HG02943 (cell line): ENCODE results near the gene ZNF618.

Source experiments
- ATAC-seq: cut with Tn5 transposase; IDR thresholded peaks from one replicate; pipeline ENCODE4 v1.9.1; 2021; ENCODE audit warnings: mild to moderate bottlenecking, low read depth, moderate library complexity; ENCODE audit not compliant: unreplicated experiment

The ZNF618 gene, protein sequence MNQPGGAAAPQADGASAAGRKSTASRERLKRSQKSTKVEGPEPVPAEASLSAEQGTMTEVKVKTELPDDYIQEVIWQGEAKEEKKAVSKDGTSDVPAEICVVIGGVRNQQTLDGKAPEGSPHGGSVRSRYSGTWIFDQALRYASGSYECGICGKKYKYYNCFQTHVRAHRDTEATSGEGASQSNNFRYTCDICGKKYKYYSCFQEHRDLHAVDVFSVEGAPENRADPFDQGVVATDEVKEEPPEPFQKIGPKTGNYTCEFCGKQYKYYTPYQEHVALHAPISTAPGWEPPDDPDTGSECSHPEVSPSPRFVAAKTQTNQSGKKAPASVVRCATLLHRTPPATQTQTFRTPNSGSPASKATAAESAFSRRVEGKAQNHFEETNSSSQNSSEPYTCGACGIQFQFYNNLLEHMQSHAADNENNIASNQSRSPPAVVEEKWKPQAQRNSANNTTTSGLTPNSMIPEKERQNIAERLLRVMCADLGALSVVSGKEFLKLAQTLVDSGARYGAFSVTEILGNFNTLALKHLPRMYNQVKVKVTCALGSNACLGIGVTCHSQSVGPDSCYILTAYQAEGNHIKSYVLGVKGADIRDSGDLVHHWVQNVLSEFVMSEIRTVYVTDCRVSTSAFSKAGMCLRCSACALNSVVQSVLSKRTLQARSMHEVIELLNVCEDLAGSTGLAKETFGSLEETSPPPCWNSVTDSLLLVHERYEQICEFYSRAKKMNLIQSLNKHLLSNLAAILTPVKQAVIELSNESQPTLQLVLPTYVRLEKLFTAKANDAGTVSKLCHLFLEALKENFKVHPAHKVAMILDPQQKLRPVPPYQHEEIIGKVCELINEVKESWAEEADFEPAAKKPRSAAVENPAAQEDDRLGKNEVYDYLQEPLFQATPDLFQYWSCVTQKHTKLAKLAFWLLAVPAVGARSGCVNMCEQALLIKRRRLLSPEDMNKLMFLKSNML

DNA sequence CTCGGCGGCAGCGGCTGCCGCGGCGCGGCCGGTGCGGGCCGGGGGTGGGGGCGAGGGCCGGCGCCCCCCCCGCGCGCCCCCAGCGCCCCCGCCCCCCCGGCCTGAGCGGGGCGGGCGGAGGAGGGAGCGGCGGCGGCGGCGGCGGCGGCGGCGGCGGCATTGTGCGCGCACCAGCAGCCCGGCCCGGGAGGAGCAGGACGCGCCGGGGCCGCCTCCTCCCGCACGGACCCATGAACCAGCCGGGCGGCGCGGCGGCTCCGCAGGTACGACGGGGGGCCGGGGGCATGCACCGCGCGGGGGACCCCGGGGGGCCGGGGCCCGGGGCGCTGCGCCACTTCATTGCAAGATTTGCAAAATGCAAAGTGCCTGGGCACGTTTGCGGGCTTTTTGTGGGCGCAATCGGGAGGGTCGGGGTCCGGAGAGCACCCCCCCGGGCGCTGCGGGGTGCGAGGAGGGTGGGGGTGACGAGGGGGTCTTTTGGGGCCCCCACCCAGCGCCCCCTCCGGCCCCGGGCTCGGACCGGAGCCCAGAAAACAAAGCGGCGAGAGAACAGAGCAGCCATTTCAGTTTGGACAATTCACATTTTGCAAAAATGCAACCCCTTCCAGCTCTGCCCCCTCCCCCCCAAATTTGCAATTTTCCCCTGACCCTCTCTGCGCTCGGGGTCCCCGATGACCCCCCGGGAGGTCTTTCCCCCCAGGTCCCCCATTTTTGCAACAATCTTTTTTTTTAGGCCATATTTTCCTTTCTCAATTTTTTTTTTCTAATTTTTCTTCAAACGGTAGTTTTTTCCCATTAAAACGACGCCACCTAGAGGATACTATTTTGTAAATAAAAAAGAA is at the start of gene ZNF618:
ZNF618 (plus strand) TSS at position 159 of the 842 bp plus-strand sequence; CDS start at position 231, 72 bp downstream.
- no peak for ATAC-seq

DNA sequence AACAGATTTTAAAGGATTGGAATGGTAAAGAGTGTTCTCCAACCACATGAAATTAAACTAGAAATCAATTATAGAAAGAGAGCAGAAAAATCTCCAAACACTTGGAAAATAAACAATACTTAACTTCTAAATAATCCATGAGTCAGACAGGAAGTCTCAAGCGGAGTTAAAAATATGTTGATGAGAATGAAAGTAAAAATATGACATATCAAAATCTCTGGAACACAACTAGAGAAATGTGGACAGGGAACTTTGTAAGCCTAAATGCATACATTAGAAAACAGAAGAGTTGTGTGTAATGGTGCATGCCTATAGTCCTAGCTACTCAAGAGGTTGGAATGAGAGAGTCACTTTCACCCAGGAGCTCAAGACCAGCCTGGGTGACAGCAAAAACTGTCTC is 47.9 kb upstream of the ZNF618 start:
- no peak for ATAC-seq

DNA sequence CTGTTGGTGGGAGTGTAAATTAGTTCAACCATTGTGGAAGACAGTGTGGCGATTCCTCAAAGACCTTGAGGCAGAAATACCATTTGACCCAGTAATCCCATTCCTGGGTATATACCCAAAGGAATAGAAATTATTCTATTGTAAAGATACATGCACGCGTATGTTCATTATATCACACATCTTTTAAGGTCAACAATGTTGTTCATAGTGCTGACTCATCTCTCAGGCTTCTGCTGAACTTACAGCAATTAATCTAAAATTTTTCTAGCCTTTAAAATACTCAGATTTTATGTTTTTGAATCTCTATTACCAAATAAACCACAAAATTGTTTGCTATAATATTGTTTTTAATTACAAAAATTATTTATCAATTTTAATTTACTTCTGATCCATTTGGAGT is 38.8 kb upstream of the ZNF618 start:
- ATAC-seq, result no peak

DNA sequence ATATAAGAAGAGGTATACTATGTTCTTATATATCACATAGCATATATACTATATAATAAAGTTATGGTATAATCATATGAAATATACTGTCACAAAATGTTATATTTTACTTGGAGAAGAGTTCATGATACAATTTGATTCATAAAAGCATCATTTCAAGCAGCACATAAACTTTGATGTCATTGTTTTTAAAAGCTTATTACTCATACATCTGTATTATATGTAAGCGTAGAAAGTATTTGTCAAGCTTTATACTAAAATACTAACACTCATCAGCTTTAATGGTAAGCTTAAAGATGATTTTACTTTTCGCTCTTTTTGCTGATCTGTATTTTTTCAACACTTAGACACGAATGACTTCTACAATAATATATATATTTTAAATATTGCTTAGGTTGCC is 34.0 kb upstream of the ZNF618 start:
- no peak for ATAC-seq

DNA sequence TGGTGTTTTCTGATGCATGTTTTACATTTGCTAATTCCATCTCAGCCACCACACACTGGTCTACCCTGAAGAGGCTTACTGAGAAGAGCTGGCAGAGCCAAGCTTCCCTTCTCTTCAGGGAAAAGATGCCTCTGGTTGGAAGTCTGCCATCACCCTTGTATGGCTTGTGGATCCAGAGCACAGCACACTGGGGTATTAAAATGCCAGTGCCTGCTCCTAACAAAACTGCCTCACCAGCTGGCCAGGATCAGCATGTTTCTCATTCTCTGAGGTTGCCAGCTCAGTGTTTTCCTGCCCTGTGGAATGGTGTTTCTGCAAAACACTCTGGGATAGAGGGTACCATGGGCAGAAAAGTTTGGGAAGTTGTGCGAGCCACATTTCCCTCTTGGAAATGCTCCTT is 31.6 kb upstream of the ZNF618 start:
- no peak for ATAC-seq

DNA sequence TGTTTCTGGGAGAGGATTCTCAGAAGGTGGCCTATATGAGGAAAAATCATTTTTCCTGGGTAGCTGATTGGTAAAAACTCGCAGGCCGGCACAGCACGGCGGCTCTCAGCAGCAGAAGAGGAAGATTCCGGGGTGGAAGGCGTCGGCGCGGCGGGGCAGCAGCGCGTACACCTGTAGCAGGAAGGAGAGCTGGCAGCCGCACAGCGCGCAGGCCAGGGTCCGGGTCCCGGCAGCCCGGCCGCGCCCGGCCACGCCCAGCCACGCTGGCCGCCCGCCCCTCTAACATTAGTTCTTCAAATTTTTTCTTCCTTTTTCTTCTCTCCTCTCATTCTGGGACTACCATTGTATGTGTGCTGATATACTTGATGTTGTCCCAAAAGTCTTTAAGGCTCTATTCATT is 24.8 kb upstream of the ZNF618 start:
- ATAC-seq, result no peak

DNA sequence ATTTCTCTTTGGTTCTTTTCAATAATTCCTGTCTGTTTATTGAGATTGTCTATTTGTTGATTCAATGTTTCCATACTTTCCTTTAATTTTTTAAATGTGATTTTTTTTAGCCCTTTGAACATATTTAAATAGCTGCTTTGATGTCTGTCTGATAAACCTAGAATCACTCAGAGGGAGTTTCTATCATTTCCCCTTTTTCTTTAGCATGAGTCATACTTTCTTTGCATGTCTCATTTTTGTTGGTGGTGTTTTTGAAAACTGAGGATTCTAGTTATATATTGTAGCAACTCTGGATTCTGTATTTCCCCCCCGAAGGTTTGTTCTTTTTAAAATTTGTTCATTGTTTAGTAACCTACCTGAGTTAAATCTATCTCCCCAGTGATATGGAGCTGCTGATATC is 24.2 kb upstream of the ZNF618 start:
- ATAC-seq, result no peak

DNA sequence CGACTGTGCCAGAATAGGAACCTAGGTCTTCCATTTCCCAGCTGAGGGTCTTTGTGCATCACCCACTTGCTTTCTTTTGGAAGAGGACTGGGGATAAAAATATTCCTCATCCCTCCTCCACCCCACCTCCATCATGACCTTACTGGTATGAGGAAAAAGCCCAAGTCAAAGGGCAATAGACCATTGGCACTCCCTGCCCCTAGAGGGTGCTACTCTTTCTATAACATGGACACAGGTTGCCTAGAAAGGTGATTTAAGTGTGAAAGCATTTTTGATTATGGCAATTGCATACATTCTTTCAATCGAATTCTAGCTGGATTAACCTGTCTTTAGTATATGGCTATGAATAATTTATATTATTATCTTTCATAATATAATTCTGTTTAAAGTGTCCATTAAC is 22.8 kb upstream of the ZNF618 start:
- no peak for ATAC-seq

DNA sequence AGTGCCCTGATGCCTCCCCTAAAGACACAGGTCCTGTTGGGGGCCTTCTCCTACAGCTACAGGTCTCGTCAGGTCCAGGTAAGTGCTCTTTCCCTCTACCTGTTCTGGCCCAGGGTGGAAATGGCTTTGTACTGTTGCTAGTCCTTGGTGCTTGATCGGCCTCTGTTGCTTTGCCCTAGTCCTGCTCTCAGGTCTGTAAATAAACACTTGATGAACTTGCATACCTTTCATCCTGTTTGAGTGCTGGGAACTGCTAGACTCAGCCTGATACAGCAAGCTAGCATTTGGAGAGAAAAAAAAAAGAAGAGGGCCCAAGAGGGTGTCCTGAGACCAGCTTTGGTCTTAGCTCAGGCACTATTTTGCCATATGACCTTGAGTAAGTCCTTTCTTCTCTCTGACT is 21.8 kb upstream of the ZNF618 start:
- no peak for ATAC-seq

DNA sequence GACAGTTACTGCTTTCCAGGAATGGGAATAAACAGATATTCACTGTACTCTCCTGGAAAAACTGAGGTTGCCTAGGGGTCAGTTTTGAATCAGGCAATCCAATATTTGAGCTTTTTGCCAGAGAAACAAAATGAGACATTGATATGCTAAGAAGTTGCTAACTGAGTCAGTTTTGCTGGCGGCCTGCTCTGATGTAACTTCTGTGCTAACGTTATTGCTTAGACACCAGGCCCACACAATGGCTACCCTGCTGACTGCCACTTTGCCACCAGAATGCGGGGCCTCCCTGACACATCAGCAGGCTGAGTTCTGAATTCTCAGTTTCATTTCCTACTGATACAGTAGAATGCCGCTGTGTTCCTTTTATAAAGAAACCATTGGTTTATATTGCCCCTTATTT is 18.2 kb upstream of the ZNF618 start:
- no peak for ATAC-seq

DNA sequence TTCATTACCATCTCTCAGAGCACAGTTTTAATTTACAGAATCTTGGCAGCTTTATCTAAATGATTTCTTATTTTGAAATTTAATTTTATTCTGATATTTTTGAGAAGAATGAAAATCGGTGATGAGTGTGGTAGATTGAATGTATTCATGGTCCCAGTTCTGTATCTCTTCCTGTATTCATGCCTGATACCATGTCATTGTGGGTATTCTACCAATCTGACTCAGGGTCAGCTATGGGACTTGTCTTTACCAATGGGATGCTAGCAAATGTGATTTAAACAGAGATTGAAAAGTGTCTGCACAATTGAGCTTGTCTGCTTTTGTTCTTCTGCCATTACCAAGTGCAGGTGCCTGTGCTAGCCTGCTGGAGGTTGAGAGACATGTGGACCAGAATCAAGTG is 17.8 kb upstream of the ZNF618 start:
- no peak for ATAC-seq

DNA sequence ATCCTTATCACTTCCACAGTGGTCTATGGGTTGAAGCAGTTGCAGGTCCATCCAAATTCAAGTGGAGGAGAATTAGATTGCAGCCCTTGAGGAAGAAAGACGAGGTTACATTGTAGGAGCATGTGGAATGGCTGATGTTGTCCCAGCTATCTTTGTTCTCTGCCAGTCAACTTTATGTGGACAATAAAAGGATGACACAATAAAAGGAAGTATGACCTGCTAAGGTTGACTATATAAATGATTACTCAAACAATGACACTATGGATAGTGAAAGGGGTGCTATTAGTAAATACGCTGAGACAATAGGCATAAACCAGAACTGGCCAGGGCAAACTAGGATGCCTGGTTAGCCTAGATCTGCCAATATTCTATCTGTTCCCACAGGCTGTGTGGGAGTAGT is 12.8 kb upstream of the ZNF618 start:
- no peak for ATAC-seq

DNA sequence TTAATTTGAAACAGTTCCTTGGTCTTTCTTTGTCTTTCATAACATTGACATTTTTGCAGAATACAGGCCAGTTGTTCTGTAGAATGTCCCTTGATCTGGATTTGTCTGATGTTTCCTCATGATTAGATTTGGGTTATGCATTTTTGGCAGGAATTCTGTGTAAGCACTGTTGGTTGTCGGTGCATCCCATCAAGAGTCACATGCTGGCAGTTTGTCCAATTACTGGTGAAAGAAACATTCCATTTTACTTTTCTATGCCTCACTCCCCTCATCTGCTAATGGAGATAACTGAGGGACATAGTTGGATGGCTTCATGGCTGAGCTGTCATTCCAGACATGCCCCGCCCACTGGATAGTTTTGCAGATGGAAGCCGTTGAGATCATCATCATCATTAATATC is 7.6 kb upstream of the ZNF618 start:
- ATAC-seq, result no peak

DNA sequence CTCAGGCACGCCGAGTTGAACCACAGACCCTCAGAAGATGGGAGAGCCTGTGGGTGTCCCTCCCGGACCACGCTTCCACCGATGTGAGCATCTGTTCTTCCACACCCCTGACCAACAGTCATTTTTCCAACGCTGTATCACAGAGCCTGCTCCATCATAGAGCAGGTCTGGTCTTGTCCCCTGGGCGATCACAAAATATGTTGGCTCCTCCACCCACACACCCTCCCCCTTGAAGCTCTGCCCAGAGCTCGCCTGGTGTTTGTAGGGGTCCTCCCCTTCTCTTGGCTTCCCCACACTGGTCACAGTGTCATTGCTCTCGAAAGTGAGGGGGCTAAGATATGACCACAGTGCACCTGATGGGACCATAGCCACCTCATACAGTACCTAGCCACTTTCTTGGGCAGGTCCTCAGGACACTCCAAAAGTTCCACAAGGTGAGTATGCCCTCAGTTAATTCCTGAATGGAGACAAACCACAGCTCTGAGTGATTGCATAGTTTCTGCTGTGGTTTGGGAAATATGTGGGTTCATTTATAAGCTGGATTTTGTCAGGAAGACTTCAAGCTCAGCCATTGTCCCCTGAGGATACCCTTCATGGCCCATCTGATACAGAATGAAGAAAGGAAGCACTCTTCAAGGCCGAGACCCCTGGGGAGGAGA is 3.5 kb upstream of the ZNF618 start:
- no peak for ATAC-seq

DNA sequence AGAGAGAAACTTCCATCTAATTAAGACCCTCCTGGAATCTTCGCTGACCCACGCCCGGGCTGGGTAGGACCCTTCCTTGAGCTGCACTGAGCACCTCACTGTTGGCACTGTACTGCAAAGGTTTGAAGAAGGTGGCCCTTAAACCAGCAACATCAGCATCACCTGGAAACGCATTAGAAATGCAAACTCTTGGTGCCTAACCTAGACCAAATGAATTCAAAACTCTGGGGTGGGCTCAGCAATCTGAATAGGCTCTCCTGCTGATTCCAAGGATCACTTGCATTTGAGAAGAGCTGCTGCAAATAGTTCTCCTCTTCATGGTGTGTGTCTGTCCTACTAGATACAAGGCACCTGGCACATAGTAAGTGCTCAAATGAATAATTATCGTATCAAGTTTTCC is 2.7 kb upstream of the ZNF618 start:
- ATAC-seq, result no peak

DNA sequence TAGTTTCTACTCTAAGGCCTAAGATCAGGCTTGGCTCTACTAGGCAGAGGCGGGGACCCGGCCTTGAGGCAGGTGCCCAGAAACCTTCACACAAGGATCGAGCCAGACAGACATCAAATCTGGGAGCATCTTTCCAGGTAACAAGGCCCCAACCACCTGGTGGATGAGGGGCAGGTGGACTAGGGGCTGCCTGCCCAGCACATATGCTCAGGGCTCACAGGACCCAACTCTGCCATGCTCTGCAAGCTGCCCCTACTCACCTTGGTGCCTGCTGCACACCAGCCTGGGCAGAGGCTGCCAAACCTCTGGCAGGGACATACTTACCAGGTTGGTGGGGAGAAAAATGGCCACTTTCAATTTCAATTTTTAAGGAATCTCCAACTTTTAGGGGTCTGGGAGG is 2.2 kb upstream of the ZNF618 start:
- ATAC-seq, result no peak

DNA sequence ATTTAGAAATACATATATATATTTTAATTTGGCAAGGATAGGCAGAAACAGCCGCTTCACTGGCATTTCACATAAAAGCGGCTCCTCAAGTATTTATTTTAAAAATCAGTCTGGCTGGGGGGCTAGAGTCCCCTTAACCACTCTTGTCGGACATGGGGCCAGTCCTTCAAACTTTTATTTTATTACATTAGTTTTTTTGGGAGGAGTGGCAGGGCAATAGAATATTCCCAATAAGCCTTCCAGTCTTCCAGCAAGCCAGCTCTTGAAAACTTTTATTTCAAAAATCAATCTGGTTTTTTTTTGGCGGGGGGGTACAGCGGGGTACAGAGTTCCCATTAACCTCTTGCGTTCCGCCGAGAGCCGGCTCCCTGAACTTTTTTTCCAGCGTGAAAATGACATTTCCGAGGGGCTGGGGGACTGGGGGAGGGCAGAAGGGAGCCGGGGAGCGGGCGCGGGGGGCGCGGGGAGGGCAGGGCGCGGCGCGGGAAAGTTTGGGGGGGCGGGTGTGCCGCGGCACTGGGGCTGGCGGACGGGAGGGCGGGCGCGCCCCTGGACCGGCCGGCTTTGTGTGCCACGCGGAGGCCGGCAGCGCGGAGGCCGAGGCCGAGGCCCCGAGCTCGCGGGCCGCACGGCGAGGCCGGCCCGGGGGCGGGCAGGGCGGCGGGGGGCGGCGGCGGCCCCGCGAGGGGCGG is 504 bp upstream of the ZNF618 start:
- no peak for ATAC-seq

DNA sequence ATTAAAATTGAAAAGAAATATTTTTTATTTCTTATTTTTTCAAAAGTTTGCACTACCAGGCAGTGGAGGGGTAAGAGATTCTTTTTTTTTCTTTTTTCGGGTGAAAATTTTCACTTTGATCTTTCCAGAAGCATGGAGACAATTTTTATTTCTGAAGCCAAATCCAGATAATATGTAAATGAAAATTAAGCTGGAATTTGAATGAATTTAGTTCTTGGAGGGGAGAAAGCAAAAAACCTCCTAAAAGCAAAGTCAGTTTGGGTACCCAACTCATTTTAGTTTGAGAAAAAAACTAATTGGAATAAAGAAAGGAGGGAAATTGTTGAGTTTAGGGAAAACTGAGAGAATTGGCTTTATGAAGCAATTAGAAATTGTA is 872 bp downstream of the ZNF618 start:
- no peak for ATAC-seq

DNA sequence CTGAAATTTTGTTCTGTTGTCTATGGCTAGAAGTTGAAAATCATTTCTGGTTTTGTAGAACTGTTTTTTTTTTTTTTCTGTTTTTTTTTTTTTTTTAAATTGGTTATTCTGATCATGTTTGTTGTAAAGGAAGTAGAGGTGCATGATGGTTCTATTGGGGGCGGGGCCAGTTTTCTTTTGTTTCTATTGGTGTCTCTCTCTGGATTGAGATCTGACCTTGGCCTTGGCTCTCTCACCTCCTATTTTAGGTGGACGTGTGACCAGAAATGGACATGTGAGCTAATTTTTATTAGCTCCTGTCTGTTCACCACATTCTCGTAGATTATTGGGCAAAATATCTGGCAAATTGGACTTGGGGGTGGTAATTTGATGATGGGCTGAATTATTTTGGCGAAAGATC is 3.2 kb downstream of the ZNF618 start:
- ATAC-seq, result no peak

DNA sequence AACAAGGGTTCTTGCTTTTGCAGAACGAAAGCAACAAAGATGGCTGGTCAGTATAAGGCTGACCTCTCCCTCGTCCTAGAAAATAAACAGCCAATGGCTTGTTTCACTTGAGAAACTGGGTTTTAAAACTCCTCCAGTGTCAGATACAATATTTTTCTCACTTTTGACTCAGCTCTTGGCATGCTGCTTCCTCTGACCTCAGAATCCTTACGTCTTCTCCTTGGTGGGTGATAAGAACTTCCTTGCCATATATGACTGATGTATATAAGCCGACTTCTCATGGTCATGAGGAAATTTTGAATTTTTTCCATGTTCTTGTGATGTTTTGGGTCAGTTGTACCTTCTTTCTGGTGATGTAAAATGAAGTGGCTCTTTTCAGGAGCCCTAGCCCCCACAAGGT is 3.8 kb downstream of the ZNF618 start:
- ATAC-seq, result no peak
